GM18868 (cell line): ENCODE results near the gene MACROD2.

Experiments used
- ATAC-seq: cut with Tn5 transposase; IDR thresholded peaks from one replicate; pipeline ENCODE4 v1.9.1; 2021; ENCODE audit warnings: mild to moderate bottlenecking, moderate library complexity; ENCODE audit not compliant: unreplicated experiment

Gene MACROD2

GRCh38 chr20:14401479-14402138, 406.3 kb downstream of the MACROD2 start:
- ATAC-seq: no peak

- no peak for ATAC-seq
Measured at GRCh38 chr20:14404515-14404914, 409.2 kb downstream of the MACROD2 start.

GRCh38 chr20:14406495-14406894, 411.2 kb downstream of the MACROD2 start:
- ATAC-seq: no peak

GRCh38 chr20:14407336-14407735, 412.0 kb downstream of the MACROD2 start:
- ATAC-seq: no peak

- no peak for ATAC-seq
Measured at GRCh38 chr20:14410869-14411555, 415.7 kb downstream of the MACROD2 start.

GRCh38 chr20:14412065-14412681, 416.9 kb downstream of the MACROD2 start:
- ATAC-seq: no peak

- no peak for ATAC-seq
Measured at GRCh38 chr20:14413835-14414234, 418.5 kb downstream of the MACROD2 start.

- ATAC-seq: no peak
Measured at GRCh38 chr20:14414560-14414959, 419.2 kb downstream of the MACROD2 start.

GRCh38 chr20:14415467-14415866, 420.2 kb downstream of the MACROD2 start:
- ATAC-seq: no peak

GRCh38 chr20:14418376-14418775, 423.1 kb downstream of the MACROD2 start:
- ATAC-seq: no peak

GRCh38 chr20:14422892-14423291, 427.6 kb downstream of the MACROD2 start:
- no peak for ATAC-seq

- ATAC-seq: peak; percentile 65
Measured at GRCh38 chr20:14431568-14431967, 436.3 kb downstream of the MACROD2 start.

- no peak for ATAC-seq
Measured at GRCh38 chr20:14432085-14432484, 436.8 kb downstream of the MACROD2 start.

GRCh38 chr20:14432597-14432996, 437.3 kb downstream of the MACROD2 start:
- no peak for ATAC-seq

- ATAC-seq: no peak
Measured at GRCh38 chr20:14434384-14435136, 439.2 kb downstream of the MACROD2 start.

GRCh38 chr20:14441201-14441600, 445.9 kb downstream of the MACROD2 start:
- ATAC-seq: no peak

- ATAC-seq: no peak
Measured at GRCh38 chr20:14444106-14444505, 448.8 kb downstream of the MACROD2 start.

- no peak for ATAC-seq
Measured at GRCh38 chr20:14445310-14445709, 450.0 kb downstream of the MACROD2 start.

- no peak for ATAC-seq
Measured at GRCh38 chr20:14445902-14446301, 450.6 kb downstream of the MACROD2 start.

GRCh38 chr20:14446446-14446845, 451.1 kb downstream of the MACROD2 start:
- ATAC-seq: no peak

- no peak for ATAC-seq
Measured at GRCh38 chr20:14449323-14449722, 454.0 kb downstream of the MACROD2 start.
